Adipocyte (in vitro differentiated cells): ENCODE measurements around the gene ANK3.

ENCODE experiments used
- DNase-seq: peaks from one replicate; pipeline ENCODE4 v3.0.0-alpha.2; 2015; ENCODE audit warnings: low read depth
- H3K27me3 ChIP-seq: replicated peaks from 2 replicates; pipeline ENCODE4 v1.7.0; 2013; ENCODE audit warnings: mild to moderate bottlenecking, low read length, moderate library complexity; ENCODE audit not compliant: control insufficient read depth, insufficient read depth
- H3K36me3 ChIP-seq: 2 replicates; pipeline ENCODE4 v1.7.0; 2013; ENCODE audit warnings: low read length, mild to moderate bottlenecking, moderate library complexity; ENCODE audit not compliant: control insufficient read depth, insufficient read depth, severe bottlenecking
- H3K4me1 ChIP-seq: 2 replicates; pipeline ENCODE4 v1.7.0; 2013; ENCODE audit warnings: mild to moderate bottlenecking, low read length, moderate library complexity; ENCODE audit not compliant: control insufficient read depth, insufficient read depth
- H3K4me3 ChIP-seq: 2 replicates; pipeline ENCODE4 v1.7.0; 2013; ENCODE audit warnings: mild to moderate bottlenecking, low read length, moderate library complexity
- H3K9ac ChIP-seq: 2 replicates; pipeline ENCODE4 v1.7.0; 2013; ENCODE audit warnings: mild to moderate bottlenecking, low read length, moderate library complexity
- H3K9me3 ChIP-seq: 2 replicates; pipeline ENCODE4 v1.7.0; 2013; ENCODE audit warnings: mild to moderate bottlenecking, low read length, moderate library complexity; ENCODE audit not compliant: control insufficient read depth

ANK3 gene

GRCh38 chr10:60389413-60390025, at the start of gene ANK3:
TSS of gene ANK3 (minus strand) at chr10:60389875. CDS start at chr10:60389538, 337 bp downstream.
- peaks cover 10% of the 10 kb centered on the region for H3K4me1 ChIP-seq
- no peak for DNase-seq
- no peaks in the 10 kb centered on the region for H3K36me3 ChIP-seq
- no peak within 1 kb of the TSS for H3K9ac ChIP-seq
- H3K9me3 ChIP-seq, result no peaks in the 10 kb centered on the region
- H3K4me3 ChIP-seq, result no peak within 1 kb of the TSS
- H3K27me3 ChIP-seq, result no peaks in the 10 kb centered on the region

DNA sequence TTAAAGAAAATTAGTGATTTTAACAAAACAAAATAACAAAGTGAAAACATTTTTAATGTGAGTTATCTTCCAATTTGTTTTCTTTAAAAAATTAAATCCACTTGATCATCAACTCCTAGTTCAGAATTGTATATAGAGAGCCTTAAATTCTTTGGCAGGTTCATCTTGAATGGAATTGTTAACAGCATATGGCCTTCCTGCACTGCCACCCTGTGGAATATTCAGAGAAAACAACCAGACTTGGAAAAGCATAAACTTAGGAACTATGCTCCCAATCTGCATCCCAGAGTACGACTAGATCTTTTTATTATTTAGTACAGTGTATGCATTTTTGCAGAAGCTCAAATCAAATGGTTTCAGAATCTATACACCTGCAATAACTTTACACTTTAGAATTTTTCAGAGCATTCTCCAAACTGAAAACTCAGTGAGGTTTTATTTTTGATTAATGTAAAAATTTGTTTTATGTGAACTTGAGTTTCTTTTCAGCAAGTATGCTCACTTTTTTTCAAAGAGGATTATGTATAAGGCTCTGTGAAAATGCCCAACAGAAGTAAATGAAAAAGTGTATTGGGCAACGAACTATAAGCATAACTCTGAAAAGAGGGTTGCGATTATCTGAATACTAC, 44.9 kb upstream of the ANK3 start:
- H3K36me3 ChIP-seq, result no peaks in the 10 kb centered on the region
- DNase-seq, result peak; percentile 83
- H3K9me3 ChIP-seq, result no peaks in the 10 kb centered on the region
- no peaks in the 10 kb centered on the region for H3K27me3 ChIP-seq
- H3K4me3 ChIP-seq, result no peak overlapping the region
- peaks cover 26% of the 10 kb centered on the region for H3K4me1 ChIP-seq
- H3K9ac ChIP-seq, result no peak overlapping the region

- H3K27me3 ChIP-seq, result no peaks in the 10 kb centered on the region
Observed at GRCh38 chr10:60433684-60434083, 44.0 kb upstream of the ANK3 start.

GRCh38 chr10:60430836-60431597, 41.3 kb upstream of the ANK3 start:
- H3K4me1 ChIP-seq, result peaks cover 51% of the 10 kb centered on the region
- H3K9me3 ChIP-seq, result no peaks in the 10 kb centered on the region
- H3K4me3 ChIP-seq, result no peak overlapping the region
- no peak overlapping the region for H3K9ac ChIP-seq
- no peaks in the 10 kb centered on the region for H3K27me3 ChIP-seq
- no peak for DNase-seq
- H3K36me3 ChIP-seq, result no peaks in the 10 kb centered on the region

More at GRCh38 chr10:60433684-60434083, 44.0 kb upstream of the ANK3 start:
- Histone ChIP-seq H3K9ac (peak overlapping the region; percentile 25), H3K4me3 (no peak overlapping the region), H3K4me1 (peaks cover 35% of the 10 kb centered on the region), H3K9me3 (no peaks in the 10 kb centered on the region), H3K36me3 (no peaks in the 10 kb centered on the region)
- peak; percentile 73 for DNase-seq

DNA sequence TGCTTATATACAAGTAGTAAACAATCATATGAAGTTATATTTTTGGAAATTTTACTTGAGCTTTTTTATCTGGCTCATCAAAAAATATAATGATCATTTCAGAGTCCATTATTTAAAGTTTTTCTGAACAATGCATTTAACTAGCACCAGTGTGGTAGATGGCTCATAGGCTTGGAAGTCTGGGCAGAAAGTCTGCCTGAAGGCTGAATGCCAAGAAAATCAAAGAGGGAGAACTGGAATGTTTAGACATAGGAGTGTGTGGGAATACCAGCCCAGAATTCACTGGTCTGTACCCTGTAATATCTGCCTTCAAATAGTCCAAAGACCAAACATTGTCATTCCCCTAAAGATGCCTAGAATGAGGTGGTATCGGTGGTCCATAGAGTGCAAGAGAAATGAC, 40.3 kb upstream of the ANK3 start:
- Histone ChIP-seq H3K4me1 (peaks cover 60% of the 10 kb centered on the region), H3K9ac (no peak overlapping the region), H3K36me3 (no peaks in the 10 kb centered on the region), H3K27me3 (no peaks in the 10 kb centered on the region), H3K4me3 (no peak overlapping the region), H3K9me3 (no peaks in the 10 kb centered on the region)
- peak; percentile 73 for DNase-seq

DNA sequence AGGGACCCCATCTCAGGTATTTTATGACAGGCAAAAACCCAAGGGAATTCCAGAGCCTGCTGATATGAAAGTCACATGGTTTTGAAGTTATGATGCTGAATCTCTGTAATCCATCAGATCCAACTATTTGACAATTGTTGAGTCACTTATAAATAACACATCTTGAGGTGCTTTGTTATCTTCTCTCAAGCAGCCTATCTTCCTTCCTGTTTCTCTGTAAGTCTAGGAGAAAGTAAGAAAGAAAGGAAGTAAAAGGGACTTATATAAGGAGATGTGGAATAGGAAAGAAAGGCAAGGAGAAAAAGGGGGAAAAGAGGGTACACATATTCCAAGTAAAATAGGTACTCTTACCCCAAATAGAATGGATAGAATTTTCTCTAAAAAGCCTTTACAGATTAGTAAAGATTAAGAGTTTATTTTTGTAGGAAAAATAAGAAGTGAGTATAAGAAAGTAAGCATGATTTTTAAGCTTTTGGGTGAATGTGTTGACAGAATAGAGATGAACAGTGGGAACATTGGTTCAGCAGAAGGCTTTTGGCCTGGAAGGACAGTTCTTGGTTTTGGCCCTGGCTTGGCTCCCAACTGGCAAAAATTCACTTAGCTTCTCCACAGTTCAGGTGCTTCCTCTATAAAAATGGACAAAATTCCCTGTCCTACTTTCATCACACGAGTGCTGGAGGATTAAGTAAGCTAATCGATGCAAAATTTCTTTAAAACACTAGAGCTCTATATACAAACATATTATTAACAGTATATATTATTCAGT, 39.6 kb upstream of the ANK3 start:
- H3K36me3 ChIP-seq, result no peaks in the 10 kb centered on the region
- peak overlapping the region; percentile 16 for H3K9ac ChIP-seq
- no peak overlapping the region for H3K4me3 ChIP-seq
- H3K27me3 ChIP-seq, result no peaks in the 10 kb centered on the region
- H3K9me3 ChIP-seq, result no peaks in the 10 kb centered on the region
- no peak for DNase-seq
- peaks cover 60% of the 10 kb centered on the region for H3K4me1 ChIP-seq

DNA sequence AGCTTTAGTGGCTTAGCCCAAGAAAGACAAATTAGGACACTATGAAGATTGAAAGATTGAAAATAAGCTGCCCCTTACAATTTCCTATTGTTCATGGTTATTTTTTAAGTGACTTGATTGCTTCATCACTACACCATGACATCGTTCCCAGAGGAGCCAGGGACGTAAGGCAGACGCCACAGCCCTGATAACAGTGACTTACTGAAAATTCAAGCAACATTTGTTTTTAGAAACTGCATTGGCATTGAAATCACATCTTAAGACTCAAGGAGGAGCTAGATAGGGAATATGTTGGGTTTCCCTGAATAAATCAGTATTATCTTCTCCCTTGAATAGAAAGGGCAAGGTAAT, 38.7 kb upstream of the ANK3 start:
- Histone ChIP-seq H3K9me3 (no peaks in the 10 kb centered on the region), H3K27me3 (no peaks in the 10 kb centered on the region), H3K4me3 (no peak overlapping the region), H3K36me3 (no peaks in the 10 kb centered on the region), H3K4me1 (peaks cover 59% of the 10 kb centered on the region), H3K9ac (no peak overlapping the region)
- no peak for DNase-seq

DNA sequence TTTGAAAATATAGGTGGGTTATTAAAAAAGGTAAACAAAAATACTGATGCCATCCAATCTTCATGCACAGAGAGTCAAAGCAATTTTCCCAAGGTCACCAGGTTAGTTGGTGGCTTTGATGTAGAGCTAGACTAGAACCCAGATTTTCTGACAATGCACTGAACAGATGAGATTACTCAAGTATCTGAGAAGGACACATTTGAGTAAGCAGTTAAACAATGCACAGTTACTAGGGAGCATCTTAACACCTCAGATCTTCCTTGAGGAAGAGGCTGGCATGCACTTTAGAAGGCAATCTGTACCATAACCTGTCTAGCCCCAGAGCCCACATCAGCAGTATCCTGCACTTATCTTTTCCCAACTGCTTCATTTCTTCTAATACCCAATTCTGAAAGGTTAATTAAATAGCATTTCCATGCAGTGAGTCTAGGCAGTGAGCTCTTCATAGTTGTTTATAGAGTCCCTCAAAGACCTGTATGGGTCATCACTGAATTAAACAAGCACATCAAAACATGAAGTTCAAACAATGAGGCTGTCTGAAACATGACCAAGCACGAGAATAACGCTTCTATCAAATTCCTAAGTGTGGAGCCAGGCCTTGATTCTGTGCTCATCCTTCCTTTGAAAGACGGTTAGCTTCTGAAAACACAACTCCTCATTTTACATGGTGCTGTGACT, 38.2 kb upstream of the ANK3 start:
- no peak for DNase-seq
- H3K36me3 ChIP-seq, result no peaks in the 10 kb centered on the region
- H3K4me3 ChIP-seq, result no peak overlapping the region
- H3K9ac ChIP-seq, result no peak overlapping the region
- H3K27me3 ChIP-seq, result no peaks in the 10 kb centered on the region
- no peaks in the 10 kb centered on the region for H3K9me3 ChIP-seq
- peaks cover 58% of the 10 kb centered on the region for H3K4me1 ChIP-seq

GRCh38 chr10:60427148-60427547, 37.5 kb upstream of the ANK3 start:
- H3K4me1 ChIP-seq, result peaks cover 58% of the 10 kb centered on the region
- H3K9me3 ChIP-seq, result no peaks in the 10 kb centered on the region
- no peaks in the 10 kb centered on the region for H3K27me3 ChIP-seq
- H3K9ac ChIP-seq, result peak overlapping the region; percentile 19
- H3K36me3 ChIP-seq, result no peaks in the 10 kb centered on the region
- H3K4me3 ChIP-seq, result no peak overlapping the region
- DNase-seq, result no peak

- H3K27me3 ChIP-seq, result no peaks in the 10 kb centered on the region
- H3K4me1 ChIP-seq, result peaks cover 59% of the 10 kb centered on the region
- H3K4me3 ChIP-seq, result peak overlapping the region; percentile 39
- H3K9ac ChIP-seq, result peak overlapping the region; percentile 19
- no peaks in the 10 kb centered on the region for H3K36me3 ChIP-seq
- DNase-seq, result peak; percentile 91
- H3K9me3 ChIP-seq, result no peaks in the 10 kb centered on the region
Observed at GRCh38 chr10:60426425-60426824, 36.8 kb upstream of the ANK3 start.
